AG09309 (cell line): Measurements from ENCODE around the gene RALB.

Experiments used
- DNase-seq: peaks from one replicate; pipeline ENCODE4 v3.0.0-alpha.2; 2010; ENCODE audit warnings: low read depth
- H3K4me3 ChIP-seq: 2 replicates; pipeline ENCODE4 v1.5.1; 2011; ENCODE audit warnings: mild to moderate bottlenecking, low read depth, low read length, moderate library complexity; ENCODE audit not compliant: control insufficient read depth
- CTCF ChIP-seq: IDR thresholded peaks from 2 replicates; pipeline ENCODE4 v1.5.1; 2011; ENCODE audit warnings: mild to moderate bottlenecking, low read depth, low read length, inconsistent platforms; ENCODE audit not compliant: insufficient read depth, control insufficient read depth; ENCODE audit errors: missing control alignments

RALB gene

GRCh38 chr2:120332384-120332783 lies 79.7 kb downstream of the RALB start:
- H3K4me3 ChIP-seq, result no peak overlapping the region
- DNase-seq, result no peak
- TF ChIP-seq CTCF, result no peak

GRCh38 chr2:120334068-120334467 lies 81.4 kb downstream of the RALB start:
- DNase-seq, result no peak
- TF ChIP-seq CTCF, result no peak
- H3K4me3 ChIP-seq, result no peak overlapping the region

- H3K4me3 ChIP-seq, result no peak overlapping the region
- DNase-seq, result no peak
- TF ChIP-seq CTCF, result no peak
Observed at GRCh38 chr2:120336749-120337148, 84.1 kb downstream of the RALB start.

- no peak for DNase-seq
- TF ChIP-seq CTCF, result no peak
- no peak overlapping the region for H3K4me3 ChIP-seq
Observed at GRCh38 chr2:120338015-120338414, 85.4 kb downstream of the RALB start.

- no peak overlapping the region for H3K4me3 ChIP-seq
- no peak for TF ChIP-seq CTCF
- DNase-seq, result no peak
Observed at GRCh38 chr2:120341977-120342376, 89.3 kb downstream of the RALB start.

- no peak for DNase-seq
- no peak overlapping the region for H3K4me3 ChIP-seq
- no peak for TF ChIP-seq CTCF
Observed at GRCh38 chr2:120342446-120342845, 89.8 kb downstream of the RALB start.

GRCh38 chr2:120343100-120343432 lies 90.4 kb downstream of the RALB start:
- TF ChIP-seq CTCF, result no peak
- no peak overlapping the region for H3K4me3 ChIP-seq
- DNase-seq, result no peak
